NCI-H1694 (cell line): ENCODE results near the gene ADGRL3.

Experiments used
- DNase-seq: peaks from one replicate; lab custom pipeline; 2025; lab: John Stamatoyannopoulos, UW

ADGRL3 gene

DNA sequence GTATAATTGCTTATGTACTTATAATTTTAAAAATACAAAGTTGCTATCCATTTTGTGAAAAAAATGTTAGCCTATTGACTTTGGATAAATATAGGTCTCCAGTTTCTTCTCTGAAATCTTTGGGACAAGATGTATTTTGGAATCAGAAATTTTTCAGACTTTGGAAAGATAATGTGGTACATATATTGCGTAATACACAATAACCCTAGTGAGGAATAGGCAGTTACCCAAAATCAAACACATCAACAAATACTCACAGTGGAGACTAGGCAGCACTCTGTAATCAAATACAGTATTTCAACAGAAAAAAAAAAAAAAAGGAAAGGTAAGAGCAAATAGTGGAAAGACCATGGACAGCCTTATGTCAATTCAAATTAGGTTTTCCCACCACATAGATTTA lies 796.8 kb downstream of the ADGRL3 start:
- DNase-seq: no peak

DNA sequence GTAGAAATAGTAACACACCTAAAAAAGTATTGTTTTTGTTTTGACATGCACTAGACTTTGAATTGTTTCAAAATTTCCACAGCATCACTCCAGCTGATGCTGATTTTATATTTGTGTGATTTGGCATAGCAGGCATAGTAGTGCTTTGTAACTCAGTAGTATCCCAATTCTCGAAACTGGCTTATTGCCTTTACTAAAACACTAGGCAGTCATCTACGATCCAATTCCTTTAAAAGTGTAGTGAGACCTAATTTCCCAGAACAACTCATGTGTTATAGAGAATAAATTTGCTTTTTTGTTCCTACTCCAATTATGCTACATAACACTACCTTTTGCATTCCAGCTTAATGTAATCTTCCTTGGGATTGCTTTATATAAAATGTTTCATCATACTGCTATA lies 797.7 kb downstream of the ADGRL3 start:
- DNase-seq: no peak

DNA sequence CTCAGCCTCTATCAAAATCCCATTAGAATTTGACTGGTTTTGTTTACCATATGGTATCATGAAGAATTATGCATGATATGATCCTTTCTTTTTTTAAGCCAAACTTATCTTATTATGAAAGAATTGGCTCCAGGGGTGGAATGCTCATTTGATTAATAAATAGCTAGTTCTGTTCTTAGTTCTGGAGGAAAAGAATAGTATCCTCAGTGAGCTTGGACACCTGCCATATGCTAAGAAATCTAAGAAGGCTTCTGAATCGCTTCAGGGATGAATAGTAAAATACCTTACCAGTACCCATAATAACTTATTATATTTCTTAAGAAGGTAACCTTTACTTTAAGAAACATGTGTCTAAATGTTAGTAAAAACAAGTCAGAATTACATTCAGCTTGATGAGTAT lies 803.6 kb downstream of the ADGRL3 start:
- DNase-seq: no peak

DNA sequence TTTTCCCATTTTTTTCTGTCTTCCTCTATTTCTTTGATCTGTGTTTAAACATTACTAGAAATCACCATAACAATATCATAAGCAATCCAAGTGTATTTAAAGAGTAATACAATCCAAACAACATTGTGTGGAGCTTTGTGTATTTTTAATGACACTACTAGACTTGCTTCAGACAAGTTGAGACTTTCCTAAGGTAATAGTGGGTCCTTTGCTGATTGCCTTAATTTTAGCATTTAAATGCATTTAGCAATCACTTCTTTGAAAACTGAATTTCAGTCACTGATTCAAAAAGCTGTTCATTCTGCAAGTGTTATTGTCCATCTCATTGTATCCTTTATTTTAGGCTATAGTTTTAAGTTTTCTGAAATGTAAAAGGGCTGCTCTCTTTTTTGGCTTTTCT lies 804.8 kb downstream of the ADGRL3 start:
- no peak for DNase-seq

DNA sequence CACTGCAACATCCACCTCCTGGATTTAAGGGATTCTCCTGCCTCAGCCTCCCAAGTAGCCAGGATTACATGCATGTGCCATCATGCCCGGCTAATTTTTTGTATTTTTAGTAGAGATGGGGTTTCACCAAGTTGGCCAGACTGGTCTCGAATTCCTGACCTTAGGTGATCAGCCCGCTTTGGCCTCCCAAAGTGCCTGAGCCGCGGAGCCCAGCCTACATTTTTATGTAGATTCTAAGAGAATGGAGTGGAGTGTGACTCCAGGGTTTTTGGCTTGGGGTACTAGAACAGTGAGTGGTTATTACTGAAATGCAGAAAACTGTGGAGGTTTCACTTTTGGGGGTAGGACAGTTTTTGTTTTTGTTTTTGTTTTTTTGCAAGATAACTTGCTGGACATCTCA lies 806.0 kb downstream of the ADGRL3 start:
- no peak for DNase-seq

DNA sequence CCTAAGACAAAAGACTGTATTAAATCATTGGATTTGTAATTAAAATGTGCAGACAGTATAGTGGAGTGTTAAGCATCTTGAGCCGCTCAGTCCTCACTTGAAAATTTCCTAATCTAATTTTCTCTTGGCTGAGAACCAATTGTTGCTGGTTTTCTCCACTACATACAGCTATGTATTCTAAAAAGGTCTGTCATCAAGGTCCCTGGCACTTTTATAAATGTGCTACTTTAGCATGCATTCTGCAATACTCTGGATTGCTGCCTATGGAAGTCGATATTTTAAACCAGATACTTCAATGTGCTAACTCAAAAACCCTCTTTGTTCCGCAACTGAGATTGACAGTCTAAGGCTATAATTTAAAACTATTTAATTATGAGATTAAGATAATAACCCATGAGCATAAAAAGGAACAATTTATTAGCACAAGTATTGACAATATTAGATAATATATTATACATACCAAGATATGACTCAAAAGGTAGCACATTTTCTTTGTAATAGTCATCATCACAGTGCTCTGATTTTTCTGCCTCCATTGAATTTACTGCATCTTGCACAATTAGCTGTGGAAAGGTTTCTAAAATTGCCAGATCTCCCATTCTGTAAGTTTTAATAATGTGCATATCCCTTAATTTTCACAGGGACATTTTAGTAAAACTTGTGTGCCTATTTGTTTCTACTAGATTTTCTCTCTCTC lies 815.1 kb downstream of the ADGRL3 start:
- DNase-seq: no peak

DNA sequence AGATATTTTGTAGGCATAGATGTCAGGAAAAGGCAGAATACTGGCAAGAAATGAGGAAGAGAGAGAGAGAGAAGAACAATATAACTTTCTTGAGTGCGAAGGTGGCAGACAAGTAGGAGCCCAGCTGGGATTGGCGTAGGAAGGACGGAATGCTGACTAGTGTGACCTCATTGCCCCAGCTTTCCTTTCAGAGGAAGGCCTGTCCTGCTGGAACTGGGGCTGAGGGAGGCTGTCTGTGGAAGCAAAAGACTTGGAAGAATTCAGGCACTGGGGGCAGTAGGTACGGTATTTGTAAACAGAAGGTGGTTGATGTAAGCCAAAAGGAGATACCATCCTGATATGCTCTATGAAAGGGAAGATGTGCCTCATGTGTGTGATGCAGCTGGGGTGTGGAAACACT lies 818.4 kb downstream of the ADGRL3 start:
- DNase-seq: no peak

DNA sequence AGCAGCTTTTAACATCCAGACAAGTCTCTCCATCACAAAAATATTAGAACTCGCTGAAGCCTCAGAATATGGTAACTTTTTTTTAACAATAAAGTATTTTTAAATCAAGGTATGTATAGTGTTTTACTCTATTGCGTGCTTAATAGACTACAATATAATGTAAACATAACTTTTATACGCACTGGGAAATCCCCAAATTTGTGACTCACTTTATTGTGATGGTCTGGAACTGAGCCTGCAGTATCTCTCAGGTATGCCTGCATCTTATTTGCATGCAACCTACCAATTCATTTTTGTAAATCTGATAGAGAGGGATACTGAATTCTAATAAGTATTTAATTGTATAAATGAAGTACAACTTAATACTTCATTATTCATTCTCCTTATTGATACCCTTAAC lies 823.5 kb downstream of the ADGRL3 start:
- no peak for DNase-seq

DNA sequence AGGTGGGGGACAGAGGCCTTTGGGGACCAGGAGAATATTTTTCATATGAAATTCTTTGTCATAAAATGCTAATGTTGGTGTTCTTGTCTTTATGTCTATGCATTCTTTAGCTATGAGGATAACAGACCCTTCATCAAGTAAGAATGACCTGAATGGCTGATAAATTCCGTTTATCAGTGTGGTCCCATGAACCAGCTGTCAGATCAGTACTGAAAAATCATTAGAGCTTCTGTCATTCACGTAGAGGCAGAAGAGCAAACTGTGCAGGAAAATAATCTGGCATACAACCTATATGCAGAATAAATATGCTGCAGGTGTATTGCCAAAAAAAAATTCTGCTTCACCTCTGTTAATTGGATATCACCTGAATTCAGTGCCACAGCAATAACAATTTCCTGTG lies 828.6 kb downstream of the ADGRL3 start:
- no peak for DNase-seq

DNA sequence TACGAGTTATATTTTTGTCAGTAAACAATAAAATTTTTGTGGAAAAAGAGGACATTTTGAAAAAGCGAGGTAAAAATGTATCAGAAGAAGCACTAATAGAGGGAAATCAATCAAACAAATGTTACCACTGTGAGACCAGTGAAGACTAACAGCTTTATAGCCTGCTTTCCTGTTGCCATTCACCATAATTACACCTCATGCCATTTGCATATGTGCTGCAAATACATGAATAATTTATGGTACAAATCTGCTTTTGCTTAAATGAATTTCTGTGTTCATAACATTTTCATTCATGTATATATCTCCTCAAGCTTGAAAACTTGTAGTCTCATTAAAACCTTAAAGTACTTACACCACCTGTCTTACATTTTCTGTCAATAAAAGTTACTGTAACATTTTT lies 830.8 kb downstream of the ADGRL3 start:
- DNase-seq: no peak

DNA sequence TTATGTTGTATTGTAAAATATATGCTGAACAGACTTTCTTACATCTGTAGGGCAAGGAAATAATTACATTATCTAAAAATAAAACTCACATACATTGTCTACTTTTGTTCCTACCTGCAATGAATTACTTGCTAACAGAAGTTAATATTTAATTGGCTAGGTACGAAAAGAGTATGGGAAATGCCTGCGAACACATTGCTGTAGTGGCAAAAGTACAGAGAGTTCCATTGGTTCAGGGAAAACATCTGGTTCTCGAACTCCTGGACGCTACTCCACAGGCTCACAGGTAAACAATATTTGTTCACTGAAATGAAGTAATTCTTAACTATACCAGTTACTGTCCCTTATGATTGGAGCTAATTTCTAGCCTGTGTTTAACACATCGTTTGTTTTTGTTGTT lies 837.4 kb downstream of the ADGRL3 start:
- DNase-seq: no peak

DNA sequence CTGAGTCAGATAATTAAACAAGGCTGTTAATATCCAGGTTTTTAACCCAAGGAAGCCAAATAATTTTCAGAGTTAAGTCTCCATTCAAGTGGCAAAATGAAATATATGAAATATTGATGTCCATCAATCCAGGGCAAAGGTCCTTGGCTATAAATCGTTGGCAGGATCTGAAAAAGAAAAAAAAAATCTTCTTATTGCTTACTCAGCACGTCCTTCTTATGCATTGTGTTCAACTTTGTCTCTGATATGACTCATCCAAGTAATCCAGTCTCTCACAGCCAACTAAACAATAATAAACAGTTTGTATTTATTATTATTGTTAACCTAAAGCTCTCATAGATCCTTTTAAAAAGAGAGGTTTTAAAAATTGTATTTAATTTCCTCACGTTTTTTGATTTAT lies 851.2 kb downstream of the ADGRL3 start:
- no peak for DNase-seq

DNA sequence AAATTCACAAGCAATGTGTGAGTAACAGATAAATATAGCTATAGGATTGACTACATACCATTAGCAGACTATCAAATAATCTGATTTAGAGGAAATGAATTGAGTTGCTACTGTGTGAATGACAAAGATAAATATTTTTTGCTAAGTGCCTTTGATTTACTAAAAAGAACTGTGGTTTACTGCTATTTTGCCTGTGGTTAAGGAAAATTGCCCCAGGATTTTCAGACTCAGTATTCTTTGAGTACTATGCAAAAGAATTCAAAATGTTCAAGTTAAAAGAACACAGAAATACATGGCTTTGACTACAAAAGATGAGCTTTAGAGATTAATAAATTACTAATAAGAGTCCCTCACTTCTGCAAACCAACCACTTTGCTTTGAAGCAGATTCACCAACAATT lies 853.8 kb downstream of the ADGRL3 start:
- DNase-seq: no peak

DNA sequence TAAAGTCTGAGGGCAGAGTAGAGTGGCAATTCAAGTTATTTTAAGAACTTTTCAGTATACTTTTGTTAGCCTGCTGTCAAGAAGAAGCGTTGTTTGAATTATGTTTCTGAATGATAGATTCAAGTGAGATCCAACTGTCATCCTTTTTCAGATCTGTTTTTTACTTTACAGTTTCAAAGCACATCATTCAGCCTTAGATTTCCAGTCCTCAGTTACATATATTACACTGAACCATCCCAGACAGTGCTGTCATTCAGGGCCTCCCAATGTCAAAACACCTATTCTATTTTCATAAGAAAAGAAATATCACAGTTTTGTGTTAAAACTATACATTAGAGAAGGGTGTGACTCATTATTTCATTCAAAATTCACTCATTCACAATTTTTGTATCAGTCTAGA lies 856.9 kb downstream of the ADGRL3 start:
- DNase-seq: no peak

DNA sequence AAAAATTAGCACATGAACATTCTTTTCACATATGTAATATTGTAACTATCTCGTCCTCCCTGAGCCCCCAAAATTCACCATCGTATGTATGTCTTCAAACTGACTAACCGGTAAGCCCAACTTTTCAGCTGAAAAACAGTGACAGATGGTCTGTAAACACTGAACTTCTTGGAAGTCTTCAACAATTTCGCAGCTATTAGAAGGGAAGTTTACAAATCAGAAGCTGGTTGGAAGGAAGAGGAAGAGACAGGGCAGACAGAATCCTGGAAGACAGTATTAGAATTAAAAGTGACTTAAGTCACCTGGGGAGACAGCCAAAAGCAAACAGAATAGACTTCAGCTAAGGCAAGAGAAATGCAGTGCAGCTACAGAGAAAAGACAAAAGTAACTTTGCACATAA lies 858.4 kb downstream of the ADGRL3 start:
- no peak for DNase-seq

DNA sequence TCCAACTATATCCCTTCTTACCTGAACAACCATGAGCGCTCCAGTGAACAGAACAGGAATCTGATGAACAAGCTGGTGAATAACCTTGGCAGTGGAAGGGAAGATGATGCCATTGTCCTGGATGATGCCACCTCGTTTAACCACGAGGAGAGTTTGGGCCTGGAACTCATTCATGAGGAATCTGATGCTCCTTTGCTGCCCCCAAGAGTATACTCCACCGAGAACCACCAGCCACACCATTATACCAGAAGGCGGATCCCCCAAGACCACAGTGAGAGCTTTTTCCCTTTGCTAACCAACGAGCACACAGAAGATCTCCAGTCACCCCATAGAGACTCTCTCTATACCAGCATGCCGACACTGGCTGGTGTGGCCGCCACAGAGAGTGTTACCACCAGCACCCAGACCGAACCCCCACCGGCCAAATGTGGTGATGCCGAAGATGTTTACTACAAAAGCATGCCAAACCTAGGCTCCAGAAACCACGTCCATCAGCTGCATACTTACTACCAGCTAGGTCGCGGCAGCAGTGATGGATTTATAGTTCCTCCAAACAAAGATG lies 870.2 kb downstream of the ADGRL3 start:
- DNase-seq: no peak

DNA sequence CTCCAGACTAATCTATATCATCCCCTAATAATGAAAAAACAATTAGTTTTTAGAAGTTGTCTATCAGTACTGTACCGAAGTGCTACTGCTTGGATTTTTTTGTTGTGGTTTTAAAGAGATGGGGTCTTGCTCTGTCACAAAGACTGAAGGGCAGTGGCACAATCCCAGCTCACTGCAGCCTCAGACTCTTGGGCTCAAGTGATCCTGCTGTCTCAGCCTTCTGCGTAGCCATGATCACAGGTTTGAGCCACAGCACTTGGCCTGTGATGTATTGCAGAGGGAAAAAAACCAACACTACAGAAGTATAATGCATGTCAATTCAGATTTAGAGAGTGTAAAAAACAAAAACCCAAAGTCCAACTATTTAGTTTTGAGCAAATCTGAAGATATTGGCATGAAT lies 875.0 kb downstream of the ADGRL3 start:
- DNase-seq: no peak

DNA sequence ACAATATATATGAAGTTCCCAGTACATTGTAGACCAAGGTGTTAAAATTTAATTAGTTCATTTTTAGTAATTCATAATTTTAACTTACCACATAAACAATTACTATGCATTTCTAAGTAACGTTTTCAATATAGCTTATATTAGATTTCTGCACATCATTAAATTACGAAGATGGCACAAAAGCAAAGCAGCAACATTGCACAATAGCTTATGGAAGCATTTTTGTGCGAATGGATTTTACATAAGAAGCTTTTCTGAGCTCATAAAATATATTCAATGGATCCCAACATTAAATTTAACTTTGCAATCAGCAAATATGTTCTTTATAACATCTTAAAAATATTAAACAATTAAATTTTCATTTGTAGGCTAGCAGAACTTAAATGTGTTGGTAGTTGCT lies 875.4 kb downstream of the ADGRL3 start:
- no peak for DNase-seq

DNA sequence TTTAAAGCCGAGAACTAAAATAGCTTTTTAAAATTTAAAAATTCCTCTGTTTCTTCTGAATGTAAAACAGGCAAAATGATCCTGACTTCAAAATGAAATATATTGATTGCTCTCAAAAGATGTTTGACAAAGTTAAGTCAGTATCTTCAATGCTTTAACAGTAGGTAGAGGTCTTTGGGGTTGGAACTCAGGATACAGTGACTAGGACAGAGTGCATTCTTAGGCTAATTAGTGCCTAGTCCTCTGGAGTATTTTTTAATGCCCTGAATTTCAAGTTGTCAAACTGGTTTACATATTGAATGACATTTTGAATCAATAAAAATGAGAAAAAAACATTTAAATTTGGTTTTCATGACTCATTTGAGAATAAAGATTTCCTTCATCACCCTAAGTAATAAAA lies 877.3 kb downstream of the ADGRL3 start:
- DNase-seq: no peak

DNA sequence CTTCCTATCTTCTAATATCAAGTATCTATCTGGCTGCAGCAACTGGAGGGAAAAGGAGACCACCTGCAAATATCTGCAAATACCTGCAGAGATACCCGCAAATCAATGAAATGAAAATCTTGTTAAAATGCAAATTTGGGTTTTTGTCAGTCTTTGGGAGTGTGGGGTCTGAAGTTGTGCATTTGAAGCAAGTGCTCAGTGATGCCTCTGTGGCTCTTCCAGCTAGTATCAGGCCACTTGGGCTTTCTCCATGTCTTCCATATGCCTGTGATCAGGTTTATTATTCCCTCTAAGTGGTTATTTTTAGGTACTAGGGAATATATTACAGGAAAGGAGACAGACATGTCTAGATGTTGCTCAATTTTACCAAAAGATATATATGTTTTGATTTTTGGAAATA lies 880.3 kb downstream of the ADGRL3 start:
- no peak for DNase-seq

DNA sequence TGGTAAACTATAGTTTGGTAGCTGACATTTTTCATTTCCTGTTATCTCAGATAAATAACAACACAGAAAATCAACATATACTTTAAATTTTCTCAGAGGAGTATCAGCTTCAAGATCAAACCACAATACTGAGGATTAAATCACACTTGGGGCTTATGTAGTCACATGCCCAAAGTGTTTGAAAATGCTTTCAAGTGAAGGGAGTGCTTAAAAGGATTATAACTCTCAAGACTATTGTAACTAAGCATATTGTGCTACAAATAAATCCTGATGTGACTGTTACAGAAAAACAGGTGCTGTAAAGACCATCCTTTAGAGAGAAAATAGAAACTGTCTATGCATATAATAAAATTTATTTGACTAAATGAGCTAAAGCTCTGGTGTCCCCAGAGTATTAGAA lies 887.6 kb downstream of the ADGRL3 start:
- DNase-seq: no peak

DNA sequence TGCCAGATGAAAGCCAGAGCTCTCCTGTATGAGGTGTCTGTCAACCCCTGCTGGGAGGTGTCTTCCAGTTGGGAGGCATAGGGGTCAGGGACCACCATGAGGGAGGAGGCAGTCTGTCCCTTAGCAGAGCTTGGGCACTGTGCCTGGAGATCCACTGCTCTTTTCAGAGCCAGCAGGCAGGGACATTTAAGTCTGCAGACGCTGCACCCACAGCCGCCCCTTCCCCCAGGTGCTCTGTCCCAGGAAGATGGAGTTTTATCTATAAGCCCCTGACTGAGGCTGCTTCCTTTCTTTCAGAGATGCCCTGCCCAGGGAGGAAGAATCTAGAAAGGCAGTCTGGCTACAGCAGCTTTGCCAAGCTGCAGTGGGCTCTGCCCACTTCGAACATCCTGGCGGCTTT lies 893.6 kb downstream of the ADGRL3 start:
- DNase-seq: no peak

DNA sequence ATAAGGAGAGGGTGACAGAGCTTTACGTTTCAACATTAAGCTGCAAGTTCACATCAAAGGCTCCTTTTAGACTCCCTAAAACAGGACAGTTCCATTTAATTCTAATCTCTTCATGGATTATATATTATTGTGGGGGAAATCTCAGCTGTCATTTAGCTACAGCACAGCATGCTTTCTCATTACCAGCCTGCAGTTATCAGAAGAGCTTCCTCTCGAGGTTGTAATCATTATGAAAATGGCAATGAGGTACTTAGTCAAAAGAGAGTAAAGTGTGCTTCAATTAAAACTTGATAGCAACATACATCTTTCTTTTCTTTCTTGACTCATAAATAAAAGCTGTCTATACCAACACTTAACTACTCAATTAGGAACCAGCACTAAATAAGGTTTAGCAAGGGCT lies 896.8 kb downstream of the ADGRL3 start:
- DNase-seq: no peak

DNA sequence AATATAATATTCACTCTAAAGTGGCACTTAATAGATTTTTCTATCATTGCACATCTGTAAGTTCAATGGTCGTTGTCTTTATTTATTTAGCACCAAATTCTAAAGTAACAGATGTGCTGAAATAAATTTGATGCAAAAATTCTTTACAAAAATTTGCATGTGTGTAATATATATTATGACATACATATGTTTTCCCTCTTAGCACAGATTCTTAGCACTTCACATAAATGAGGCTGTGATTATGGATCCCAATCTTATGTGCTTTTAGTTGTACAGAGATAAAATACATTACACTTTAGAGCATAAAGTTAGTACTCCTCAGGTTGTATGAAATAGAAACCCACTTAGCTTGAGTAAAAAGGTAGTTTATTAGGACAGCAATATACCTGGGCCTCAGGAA lies 915.1 kb downstream of the ADGRL3 start:
- no peak for DNase-seq
